GM12892 (cell line): ENCODE results near the gene TNXB.
"Not testable (repeated sequence)": the region's sequence is repeated elsewhere in the genome, so short reads cannot be mapped to it uniquely, and the experiment has no call there.

Source experiments
- POLR2A ChIP-seq: IDR thresholded peaks from 2 replicates; pipeline ENCODE4 v1.6.1; 2011; ENCODE audit warnings: low read depth, low read length, control low read depth
- TAF1 ChIP-seq: IDR thresholded peaks from 2 replicates; pipeline ENCODE4 v1.6.1; 2011; ENCODE audit warnings: low read depth, mild to moderate bottlenecking, control low read depth, low read length, borderline replicate concordance

- TF ChIP-seq TAF1, POLR2A: not testable (repeated sequence)
Measured at GRCh38 chr6:32022100-32022499, 87.0 kb downstream of the TNXB start.
